H1 (cell line): ENCODE results near the gene KIZ. TPM values are rescaled to one million over a fixed set of nuclear protein-coding genes. Genes with fewer than 3 reads are reported as not detected.

Experiments used
- CBX8 ChIP-seq: fragments of 300-800, 300-1000 bp; sonication (generic); IDR thresholded peaks from 2 replicates; pipeline ENCODE4 v1.7.1; 2016; ENCODE audit warnings: low read depth, low read length, borderline replicate concordance
- CHD2 ChIP-seq: IDR thresholded peaks from 2 replicates; pipeline ENCODE4 v1.6.1; 2012; ENCODE audit warnings: low read length, improper control_type of control experiment
- EGR1 ChIP-seq: IDR thresholded peaks from 2 replicates; pipeline ENCODE4 v1.6.1; 2011; ENCODE audit warnings: low read depth, low read length, borderline replicate concordance
- GABPA ChIP-seq: IDR thresholded peaks from 2 replicates; pipeline ENCODE4 v1.6.1; 2011; ENCODE audit warnings: mild to moderate bottlenecking, low read length, moderate library complexity, borderline replicate concordance; ENCODE audit not compliant: insufficient read depth
- HDAC6 ChIP-seq: IDR thresholded peaks from one replicate; pipeline ENCODE4 v1.7.1; 2012; ENCODE audit warnings: low read depth, mild to moderate bottlenecking, inconsistent platforms, low read length, moderate library complexity
- KDM4A ChIP-seq: IDR thresholded peaks from one replicate; pipeline ENCODE4 v1.7.1; 2012; ENCODE audit warnings: low read depth, mild to moderate bottlenecking, moderate library complexity, low read length, inconsistent platforms; ENCODE audit not compliant: severe bottlenecking
- NRF1 ChIP-seq: IDR thresholded peaks from 2 replicates; pipeline ENCODE4 v1.6.1; 2011; ENCODE audit warnings: mild to moderate bottlenecking, low read depth, low read length, improper control_type of control experiment
- POLR2A ChIP-seq, 2 experiments: IDR thresholded peaks; 1 replicate in 1 of 2; 2 replicates in 1 of 2; pipeline ENCODE4 v1.6.1; 2011; ENCODE audit warnings: low read depth in 2 of 2, low read length in 2 of 2, mild to moderate bottlenecking in 2 of 2; ENCODE audit errors: control extremely low read depth in 1 of 2
- TCF12 ChIP-seq: IDR thresholded peaks from 2 replicates; pipeline ENCODE4 v1.6.1; 2011; ENCODE audit warnings: low read depth, mild to moderate bottlenecking, low read length
- TEAD4 ChIP-seq: IDR thresholded peaks from 2 replicates; pipeline ENCODE4 v1.6.1; 2012; ENCODE audit warnings: low read depth, low read length, inconsistent platforms, mixed read lengths
- polyA plus RNA-seq, 7 experiments: library from polyadenylated mRNA; depleted of rRNA in 3 of 7; stranded (reverse) in 5 of 7; unstranded in 2 of 7; fragments of >200 nt in 5 of 7; fragments of 200-250 nt in 2 of 7; gene quantifications; 1 replicate in 5 of 7; 2 replicates in 1 of 7; 4 replicates in 1 of 7; pipeline versions ENCODE4 v1.2.1 to v1.2.3, GENCODE V29; 2011 to 2013; ENCODE audit warnings: missing spikeins in 2 of 7, mixed read lengths in 2 of 7
- total RNA-seq: library from RNA; stranded (reverse); fragmentation: NEBNext Ultra II Directional; extraction: Animal tissue kit (Norgen Biotek cat#: 25700); gene quantifications from 2 replicates; pipeline ENCODE4 v1.2.1, GENCODE V29; 2021
- TF ChIP-seq, protein P1 (sequence below): IDR thresholded peaks from 2 replicates; pipeline ENCODE4 v1.6.1; 2012; ENCODE audit warnings: inconsistent platforms
- TF ChIP-seq, protein P2 (sequence below): IDR thresholded peaks from 2 replicates; pipeline ENCODE4 v1.6.1; 2011; ENCODE audit warnings: low read length, improper control_type of control experiment

The KIZ gene
- total and polyA plus RNA-seq, 2 of the 8 experiments (the other 6 are each of a cell fraction or from before 2014, with no cell fraction given), result 13.0 to 51.7 TPM

DNA sequence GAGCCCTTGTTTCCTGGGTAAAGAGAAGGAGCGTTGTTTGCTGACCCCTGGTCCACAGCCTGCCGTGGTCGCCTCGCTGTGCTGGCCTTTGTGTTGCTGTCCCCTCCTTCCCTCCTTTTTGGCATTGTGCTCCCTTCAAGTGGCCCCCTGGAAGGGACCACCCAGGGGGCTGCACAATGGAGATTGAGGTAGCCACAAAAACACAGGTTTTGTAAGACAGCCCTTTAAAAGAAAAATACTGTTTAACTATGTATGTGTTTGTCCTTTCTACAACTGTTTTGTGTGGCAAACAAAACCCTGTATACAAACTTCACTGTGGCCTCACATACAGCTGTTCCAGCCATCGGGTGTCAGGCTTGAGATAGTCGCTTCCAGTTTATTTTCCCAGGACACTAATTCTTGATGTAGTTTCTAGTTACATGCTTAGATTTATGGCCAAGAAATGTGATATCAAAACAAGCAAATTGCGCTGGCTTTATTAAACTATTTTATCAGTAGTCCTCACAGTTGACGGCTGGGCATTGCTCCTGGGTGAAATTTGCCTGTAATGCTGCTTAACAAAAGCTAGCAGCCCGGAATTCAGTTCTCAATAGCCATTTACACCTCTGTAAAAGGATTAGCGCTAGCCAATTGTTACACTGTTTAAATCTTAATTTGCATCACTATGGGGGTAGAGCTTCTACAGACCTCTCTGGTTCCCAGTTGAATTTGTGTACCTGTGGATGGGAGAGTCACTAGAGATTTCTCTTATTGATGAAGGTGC is 64.1 kb downstream of the KIZ start (continued):
- TF ChIP-seq, protein P1, sequence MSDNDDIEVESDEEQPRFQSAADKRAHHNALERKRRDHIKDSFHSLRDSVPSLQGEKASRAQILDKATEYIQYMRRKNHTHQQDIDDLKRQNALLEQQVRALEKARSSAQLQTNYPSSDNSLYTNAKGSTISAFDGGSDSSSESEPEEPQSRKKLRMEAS, result peak; percentile 78
- TF ChIP-seq HDAC6, result no peak
- no peak for TF ChIP-seq NRF1
- TF ChIP-seq KDM4A, result no peak
- TF ChIP-seq TCF12, result 0 out of 2 replicates have a peak, but pooled peaks have one; percentile 31
- TF ChIP-seq CBX8, result no peak
- TF ChIP-seq, protein P2, sequence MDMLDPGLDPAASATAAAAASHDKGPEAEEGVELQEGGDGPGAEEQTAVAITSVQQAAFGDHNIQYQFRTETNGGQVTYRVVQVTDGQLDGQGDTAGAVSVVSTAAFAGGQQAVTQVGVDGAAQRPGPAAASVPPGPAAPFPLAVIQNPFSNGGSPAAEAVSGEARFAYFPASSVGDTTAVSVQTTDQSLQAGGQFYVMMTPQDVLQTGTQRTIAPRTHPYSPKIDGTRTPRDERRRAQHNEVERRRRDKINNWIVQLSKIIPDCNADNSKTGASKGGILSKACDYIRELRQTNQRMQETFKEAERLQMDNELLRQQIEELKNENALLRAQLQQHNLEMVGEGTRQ, result no peak
- TF ChIP-seq TEAD4, result peak; percentile 87
- TF ChIP-seq GABPA, result no peak
- TF ChIP-seq EGR1, result no peak
- peak; percentile 25; the same call in 1 of the 2 replicates for TF ChIP-seq CHD2
- TF ChIP-seq POLR2A (IDR thresholded peaks at IDR 0.05; ENCODE audit: control extremely low read depth in 1 of 2, low read depth in 2 of 2, low read length in 2 of 2), result peak; percentile 20 to 47; a peak in 2 of 3 replicates
